ACC112 (cell line): ENCODE data around the gene UBASH3B.

Source experiments
- H2AFZ ChIP-seq: fragments of 200-600 bp; sonication (generic); one replicate; pipeline ENCODE4 v1.6.0; 2017; ENCODE audit warnings: antibody characterized with exemption, low read length; ENCODE audit not compliant: unreplicated experiment
- H3K27ac ChIP-seq: fragments of 200-600 bp; sonication (generic); 2 replicates; pipeline ENCODE4 v1.5.1; 2014; ENCODE audit warnings: low read depth, mild to moderate bottlenecking, antibody characterized with exemption, low read length, moderate library complexity
- H3K27me3 ChIP-seq: fragments of 200-600 bp; sonication (generic); 2 replicates; pipeline ENCODE4 v1.6.1; 2014; ENCODE audit warnings: mild to moderate bottlenecking, antibody characterized with exemption, low read length, moderate library complexity, mixed read lengths; ENCODE audit not compliant: insufficient read depth
- H3K36me3 ChIP-seq: fragments of 200-600 bp; sonication (generic); 2 replicates; pipeline ENCODE4 v1.6.1; 2016; ENCODE audit warnings: mild to moderate bottlenecking, antibody characterized with exemption, low read length, moderate library complexity, mixed read lengths; ENCODE audit not compliant: insufficient read depth
- H3K4me1 ChIP-seq: fragments of 200-600 bp; sonication (generic); one replicate; pipeline ENCODE4 v1.6.1; 2016; ENCODE audit warnings: low read length, mixed read lengths; ENCODE audit not compliant: insufficient read depth, unreplicated experiment, control insufficient read depth
- H3K4me3 ChIP-seq: fragments of 200-600 bp; sonication (generic); 2 replicates; pipeline ENCODE4 v1.5.1; 2014; ENCODE audit warnings: mild to moderate bottlenecking, low read depth, low read length
- H3K79me2 ChIP-seq: fragments of 200-600 bp; sonication (generic); one replicate; pipeline ENCODE4 v1.6.0; 2016; ENCODE audit warnings: low read length; ENCODE audit not compliant: control insufficient read depth, unreplicated experiment, insufficient read depth

Gene UBASH3B

GRCh38 chr11:122754553-122755322 is 99.2 kb downstream of the UBASH3B start:
- no peak overlapping the region for H3K4me3 ChIP-seq
- H3K36me3 ChIP-seq: no peaks in the 10 kb centered on the region
- H3K79me2 ChIP-seq: peaks cover 38% of the 10 kb centered on the region
- no peaks in the 10 kb centered on the region for H3K27me3 ChIP-seq
- no peak overlapping the region for H3K27ac ChIP-seq
- no peak overlapping the region for H2AFZ ChIP-seq
- H3K4me1 ChIP-seq: peaks cover 13% of the 10 kb centered on the region

- no peaks in the 10 kb centered on the region for H3K27me3 ChIP-seq
- no peak overlapping the region for H3K4me3 ChIP-seq
- no peaks in the 10 kb centered on the region for H3K36me3 ChIP-seq
- peaks cover 13% of the 10 kb centered on the region for H3K4me1 ChIP-seq
- H3K79me2 ChIP-seq: peaks cover 33% of the 10 kb centered on the region
- H2AFZ ChIP-seq: no peak overlapping the region
- H3K27ac ChIP-seq: no peak overlapping the region
Observed at GRCh38 chr11:122755409-122755808, 99.9 kb downstream of the UBASH3B start.

DNA sequence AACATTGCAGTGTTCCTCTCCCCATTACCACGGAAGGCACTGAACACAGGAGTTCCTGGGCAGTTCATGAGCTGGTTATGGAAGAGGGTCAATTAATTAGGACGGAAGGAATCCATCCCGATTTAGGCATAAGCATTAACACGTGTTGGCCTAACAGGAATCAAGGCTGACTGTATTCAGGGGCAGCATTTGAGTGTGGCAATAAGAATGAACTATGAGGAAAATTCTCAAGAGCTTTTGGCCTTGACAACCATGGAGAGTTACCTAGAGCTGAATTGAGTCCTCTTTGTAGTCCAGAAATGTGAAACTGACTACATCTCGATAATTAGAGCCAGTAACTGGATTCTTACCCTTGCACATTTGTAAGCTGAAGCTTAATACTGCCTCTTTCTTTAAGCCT is 100.4 kb downstream of the UBASH3B start:
- Histone ChIP-seq H3K4me1 (peaks cover 13% of the 10 kb centered on the region), H3K27me3 (no peaks in the 10 kb centered on the region), H3K27ac (no peak overlapping the region), H3K36me3 (no peaks in the 10 kb centered on the region), H3K79me2 (peaks cover 28% of the 10 kb centered on the region), H2AFZ (no peak overlapping the region), H3K4me3 (no peak overlapping the region)

DNA sequence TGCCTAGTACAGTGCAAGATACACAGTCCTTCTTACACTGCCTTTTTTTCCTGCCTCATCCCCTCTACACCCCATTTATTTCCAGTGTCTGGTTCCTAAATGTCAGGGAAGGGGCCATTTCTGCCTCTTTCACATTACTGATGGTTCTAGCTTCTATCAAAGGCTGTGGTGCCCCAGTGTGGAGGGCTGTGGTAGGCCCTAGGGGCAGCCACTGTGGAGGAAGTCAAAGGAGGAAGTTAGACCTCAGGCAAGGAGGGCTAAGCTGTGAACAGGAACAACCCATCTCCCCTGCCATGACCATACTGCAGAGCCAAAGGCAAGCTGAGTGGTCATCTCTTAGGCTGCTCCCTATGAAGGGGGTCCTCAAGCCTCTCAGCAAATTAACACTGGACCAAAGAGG is 100.9 kb downstream of the UBASH3B start:
- peaks cover 28% of the 10 kb centered on the region for H3K79me2 ChIP-seq
- H3K36me3 ChIP-seq: no peaks in the 10 kb centered on the region
- no peak overlapping the region for H3K4me3 ChIP-seq
- no peak overlapping the region for H2AFZ ChIP-seq
- H3K4me1 ChIP-seq: peaks cover 9% of the 10 kb centered on the region
- no peaks in the 10 kb centered on the region for H3K27me3 ChIP-seq
- no peak overlapping the region for H3K27ac ChIP-seq

DNA sequence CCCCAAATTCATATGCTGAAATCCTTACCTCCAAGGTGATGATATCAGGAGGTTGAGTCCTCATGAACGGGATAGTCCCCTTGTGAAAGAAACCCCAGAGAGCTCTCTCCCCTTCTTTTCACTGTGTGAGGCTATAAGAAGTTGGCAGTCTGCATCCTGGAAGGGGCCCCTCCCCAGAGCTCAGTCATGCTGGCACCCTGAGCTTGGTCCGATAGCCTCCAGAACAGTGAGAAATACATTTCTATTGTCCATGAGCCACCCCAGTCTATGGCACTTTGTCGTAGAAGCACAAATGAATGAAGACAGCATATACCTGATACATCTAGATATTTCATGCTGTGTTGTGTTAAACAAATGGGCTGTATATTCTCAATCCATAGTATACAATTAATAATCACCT is 101.7 kb downstream of the UBASH3B start:
- Histone ChIP-seq H3K36me3 (no peaks in the 10 kb centered on the region), H3K79me2 (peaks cover 28% of the 10 kb centered on the region), H3K27ac (no peak overlapping the region), H3K4me3 (no peak overlapping the region), H3K4me1 (peaks cover 6% of the 10 kb centered on the region), H3K27me3 (no peaks in the 10 kb centered on the region), H2AFZ (no peak overlapping the region)

GRCh38 chr11:122758339-122758738 is 102.8 kb downstream of the UBASH3B start:
- Histone ChIP-seq H3K4me1 (peaks cover 6% of the 10 kb centered on the region), H3K79me2 (peaks cover 28% of the 10 kb centered on the region), H3K4me3 (no peak overlapping the region), H3K27ac (no peak overlapping the region), H3K36me3 (no peaks in the 10 kb centered on the region), H3K27me3 (no peaks in the 10 kb centered on the region), H2AFZ (no peak overlapping the region)

- peaks cover 28% of the 10 kb centered on the region for H3K79me2 ChIP-seq
- no peak overlapping the region for H3K4me3 ChIP-seq
- H3K27ac ChIP-seq: no peak overlapping the region
- H3K27me3 ChIP-seq: no peaks in the 10 kb centered on the region
- no peak overlapping the region for H2AFZ ChIP-seq
- peaks cover 6% of the 10 kb centered on the region for H3K4me1 ChIP-seq
- H3K36me3 ChIP-seq: no peaks in the 10 kb centered on the region
Observed at GRCh38 chr11:122758974-122759373, 103.5 kb downstream of the UBASH3B start.

GRCh38 chr11:122763108-122763507 is 107.6 kb downstream of the UBASH3B start:
- H3K79me2 ChIP-seq: peaks cover 16% of the 10 kb centered on the region
- no peaks in the 10 kb centered on the region for H3K36me3 ChIP-seq
- H3K4me1 ChIP-seq: peaks cover 6% of the 10 kb centered on the region
- H3K27ac ChIP-seq: no peak overlapping the region
- H2AFZ ChIP-seq: no peak overlapping the region
- H3K4me3 ChIP-seq: no peak overlapping the region
- no peaks in the 10 kb centered on the region for H3K27me3 ChIP-seq

- Histone ChIP-seq H3K79me2 (peaks cover 5% of the 10 kb centered on the region), H3K4me3 (no peak overlapping the region), H3K27ac (no peak overlapping the region), H2AFZ (no peak overlapping the region), H3K36me3 (no peaks in the 10 kb centered on the region), H3K4me1 (no peaks in the 10 kb centered on the region), H3K27me3 (no peaks in the 10 kb centered on the region)
Observed at GRCh38 chr11:122764371-122765090, 109.0 kb downstream of the UBASH3B start.

GRCh38 chr11:122765487-122766131 is 110.1 kb downstream of the UBASH3B start:
- Histone ChIP-seq H3K4me3 (no peak overlapping the region), H3K27ac (no peak overlapping the region), H3K27me3 (no peaks in the 10 kb centered on the region), H3K79me2 (peaks cover 11% of the 10 kb centered on the region), H2AFZ (no peak overlapping the region), H3K36me3 (no peaks in the 10 kb centered on the region), H3K4me1 (no peaks in the 10 kb centered on the region)
